ENCODE results near the gene SSTR5. TPM values are rescaled to one million over a fixed set of nuclear protein-coding genes. Genes with fewer than 3 reads are reported as not detected.

SSTR5 gene
- total RNA-seq, 4 donors from 2014 or later, result not detected

GRCh38 chr16:1123525-1124230, 51.1 kb downstream of the SSTR5 start:
- intact Hi-C loops (cut with DNase I), result no loop called here
- Histone ChIP-seq H3K4me3 (no peak overlapping the region), H3K27me3 (peaks cover 0 to 98% (median 0%) of the 10 kb centered on the region in 4 donors), H3K27ac (no peak overlapping the region), H3K9me3 (no peaks in the 10 kb centered on the region), H3K4me1 (peaks cover 0 to 5% (median 0%) of the 10 kb centered on the region in 3 donors), H3K36me3 (no peaks in the 10 kb centered on the region)
- 47% methylated on average over 3 of the region's 21 CpGs; no CpG with 5 or more reads in 1 of the 2 donors for WGBS, 2 donors
- DNase-seq, result no peak
- no peak for TF ChIP-seq CTCF (IDR thresholded peaks at IDR 0.05)
- TF ChIP-seq POLR2A (IDR thresholded peaks at IDR 0.05), result no peak

- Histone ChIP-seq H3K4me1 (peaks cover 0 to 5% (median 0%) of the 10 kb centered on the region in 3 donors), H3K4me3 (no peak overlapping the region), H3K27ac (no peak overlapping the region), H3K9me3 (no peaks in the 10 kb centered on the region), H3K36me3 (no peaks in the 10 kb centered on the region), H3K27me3 (peaks cover 0 to 95% (median 0%) of the 10 kb centered on the region in 4 donors)
- intact Hi-C loops (cut with DNase I), result no loop called here
- no peak for DNase-seq
- WGBS, 2 donors, result 100% methylated on average over 1 of the region's 18 CpGs; no CpG with 5 or more reads in 1 of the 2 donors
- TF ChIP-seq CTCF (IDR thresholded peaks at IDR 0.05) (no peak), POLR2A (IDR thresholded peaks at IDR 0.05) (no peak)
Observed at GRCh38 chr16:1124291-1124690, 51.7 kb downstream of the SSTR5 start.

GRCh38 chr16:1124795-1125194, 52.2 kb downstream of the SSTR5 start:
- WGBS, 2 donors, result 40 to 100% methylated on average over 1 of the region's 11 CpGs
- DNase-seq, result no peak
- H3K36me3 ChIP-seq, result no peaks in the 10 kb centered on the region
- H3K4me1 ChIP-seq, result peaks cover 0 to 5% (median 0%) of the 10 kb centered on the region in 3 donors
- intact Hi-C loops (cut with DNase I), result no loop called here
- H3K27ac ChIP-seq, result no peak overlapping the region
- no peaks in the 10 kb centered on the region for H3K9me3 ChIP-seq
- no peak for TF ChIP-seq POLR2A (IDR thresholded peaks at IDR 0.05)
- no peak for TF ChIP-seq CTCF (IDR thresholded peaks at IDR 0.05)
- peaks cover 0 to 90% (median 0%) of the 10 kb centered on the region in 4 donors for H3K27me3 ChIP-seq
- no peak overlapping the region for H3K4me3 ChIP-seq

GRCh38 chr16:1125471-1125870, 52.9 kb downstream of the SSTR5 start:
- no peak overlapping the region for H3K27ac ChIP-seq
- no peak overlapping the region for H3K4me3 ChIP-seq
- DNase-seq, result no peak
- 0% methylated on average over 1 of the region's 18 CpGs; no CpG with 5 or more reads in 1 of the 2 donors for WGBS, 2 donors
- H3K9me3 ChIP-seq, result no peaks in the 10 kb centered on the region
- intact Hi-C loops (cut with DNase I), result no loop called here
- peaks cover 0 to 5% (median 0%) of the 10 kb centered on the region in 3 donors for H3K4me1 ChIP-seq
- no peaks in the 10 kb centered on the region for H3K36me3 ChIP-seq
- TF ChIP-seq POLR2A (IDR thresholded peaks at IDR 0.05) (no peak), CTCF (IDR thresholded peaks at IDR 0.05) (no peak)
- peaks cover 0 to 83% (median 0%) of the 10 kb centered on the region in 4 donors for H3K27me3 ChIP-seq

GRCh38 chr16:1126044-1126443, 53.5 kb downstream of the SSTR5 start:
- intact Hi-C loops (cut with DNase I), result no loop called here
- DNase-seq, result no peak
- Histone ChIP-seq H3K27me3 (peaks cover 0 to 77% (median 0%) of the 10 kb centered on the region in 4 donors), H3K4me3 (no peak overlapping the region), H3K27ac (no peak overlapping the region), H3K9me3 (no peaks in the 10 kb centered on the region), H3K36me3 (no peaks in the 10 kb centered on the region), H3K4me1 (peaks cover 0 to 5% (median 0%) of the 10 kb centered on the region in 3 donors)
- no peak for TF ChIP-seq POLR2A (IDR thresholded peaks at IDR 0.05)
- no peak for TF ChIP-seq CTCF (IDR thresholded peaks at IDR 0.05)
- WGBS, 2 donors, result 33 to 60% methylated on average over 1 of the region's 17 CpGs
